PC-9 (cell line): ENCODE results near the gene KCNK4. TPM values are rescaled to one million over a fixed set of nuclear protein-coding genes. Genes with fewer than 3 reads are reported as not detected.
"Not testable (repeated sequence)": the region's sequence is repeated elsewhere in the genome, so short reads cannot be mapped to it uniquely, and the experiment has no call there.

ENCODE experiments used
- BruUV-seq: library from RNA; stranded (reverse); fragments of 400-500 nt; replicated peaks from 2 replicates; lab custom pipeline; 2021; lab: Mats Ljungman, UMichigan
- CTCF ChIA-PET: fragments of 300-600 bp; sonication (Branson Sonifier 250); formaldehyde crosslinking; loops from one replicate; lab custom pipeline; 2022; ENCODE audit warnings: antibody characterized with exemption; lab: Charles Lee
- POLR2A ChIA-PET: fragments of 300-600 bp; sonication (Branson Sonifier 250); formaldehyde crosslinking; loops from one replicate; lab custom pipeline; 2022; ENCODE audit warnings: antibody characterized with exemption; ENCODE audit not compliant: unreplicated experiment; lab: Charles Lee
- DNase-seq, 2 experiments: peaks; one replicate each; pipeline versions ENCODE4 v3.0.0 to v3.0.0-alpha.2; 2015 to 2022; ENCODE audit warnings: mixed read lengths in 1 of 2
- H2AFZ ChIP-seq: fragments of 200-600 bp; sonication (generic); 2 replicates; pipeline ENCODE4 v1.8.1; 2017; ENCODE audit warnings: antibody characterized with exemption
- H3F3A ChIP-seq: fragments of 200-600 bp; sonication (generic); 2 replicates; pipeline ENCODE4 v1.8.1; 2017; ENCODE audit warnings: antibody characterized with exemption, mild to moderate bottlenecking, low read depth; ENCODE audit not compliant: insufficient read depth
- H3K27ac ChIP-seq: fragments of 200-600 bp; sonication (generic); 2 replicates; pipeline ENCODE4 v1.6.1; 2016; ENCODE audit warnings: mixed run types
- H3K27me3 ChIP-seq: fragments of 200-600 bp; sonication (generic); 2 replicates; pipeline ENCODE4 v1.6.1; 2016; ENCODE audit warnings: low read depth, mixed run types; ENCODE audit not compliant: insufficient read depth
- H3K36me3 ChIP-seq: fragments of 200-600 bp; sonication (generic); 2 replicates; pipeline ENCODE4 v1.6.1; 2016; ENCODE audit warnings: low read depth, mixed run types
- H3K4me1 ChIP-seq: fragments of 200-600 bp; sonication (generic); replicated peaks from 2 replicates; pipeline ENCODE4 v1.6.1; 2016; ENCODE audit warnings: mixed run types; ENCODE audit not compliant: insufficient read depth
- H3K4me2 ChIP-seq: fragments of 200-600 bp; sonication (generic); 2 replicates; pipeline ENCODE4 v1.6.1; 2017; ENCODE audit warnings: mixed run types
- H3K4me3 ChIP-seq: fragments of 200-600 bp; sonication (generic); 2 replicates; pipeline ENCODE4 v1.6.1; 2016; ENCODE audit warnings: mixed run types
- H3K79me2 ChIP-seq: fragments of 200-600 bp; sonication (generic); 2 replicates; pipeline ENCODE4 v1.6.1; 2017; ENCODE audit warnings: low read depth, mixed run types
- H3K9me2 ChIP-seq: fragments of 200-600 bp; sonication (generic); 2 replicates; pipeline ENCODE4 v1.8.1; 2017; ENCODE audit warnings: mild to moderate bottlenecking; ENCODE audit not compliant: insufficient read depth
- H3K9me3 ChIP-seq: fragments of 200-600 bp; sonication (generic); 2 replicates; pipeline ENCODE4 v1.8.1; 2016; ENCODE audit warnings: low read depth; ENCODE audit not compliant: insufficient read depth
- H4K20me1 ChIP-seq: fragments of 200-600 bp; sonication (generic); 2 replicates; pipeline ENCODE4 v1.8.1; 2017; ENCODE audit not compliant: insufficient read depth
- EZH2 ChIP-seq: fragments of 200-600 bp; sonication (generic); IDR thresholded peaks from 2 replicates; pipeline ENCODE4 v1.8.0; 2017; ENCODE audit warnings: antibody characterized with exemption, low read depth
- intact Hi-C: fragments of 100-400 bp; cut with micrococcal nuclease; formaldehyde crosslinking; loops from one replicate; pipeline ENCODE4 v1.10.0; 2022; ENCODE audit not compliant: unreplicated experiment
- total RNA-seq: library from RNA; stranded (reverse); gene quantifications from 2 replicates; pipeline ENCODE4 v1.2.3, GENCODE V29; 2021
- TF ChIP-seq, protein P1 (sequence below): fragments of 200-600 bp; sonication (generic); conservative IDR thresholded peaks from 2 replicates; pipeline ENCODE4 v1.6.1; 2017; ENCODE audit warnings: mixed run types, antibody characterized with exemption, mild to moderate bottlenecking, moderate library complexity

Gene KCNK4
- total RNA-seq, 1 experiment from 2014 or later = 0.57 TPM

DNA sequence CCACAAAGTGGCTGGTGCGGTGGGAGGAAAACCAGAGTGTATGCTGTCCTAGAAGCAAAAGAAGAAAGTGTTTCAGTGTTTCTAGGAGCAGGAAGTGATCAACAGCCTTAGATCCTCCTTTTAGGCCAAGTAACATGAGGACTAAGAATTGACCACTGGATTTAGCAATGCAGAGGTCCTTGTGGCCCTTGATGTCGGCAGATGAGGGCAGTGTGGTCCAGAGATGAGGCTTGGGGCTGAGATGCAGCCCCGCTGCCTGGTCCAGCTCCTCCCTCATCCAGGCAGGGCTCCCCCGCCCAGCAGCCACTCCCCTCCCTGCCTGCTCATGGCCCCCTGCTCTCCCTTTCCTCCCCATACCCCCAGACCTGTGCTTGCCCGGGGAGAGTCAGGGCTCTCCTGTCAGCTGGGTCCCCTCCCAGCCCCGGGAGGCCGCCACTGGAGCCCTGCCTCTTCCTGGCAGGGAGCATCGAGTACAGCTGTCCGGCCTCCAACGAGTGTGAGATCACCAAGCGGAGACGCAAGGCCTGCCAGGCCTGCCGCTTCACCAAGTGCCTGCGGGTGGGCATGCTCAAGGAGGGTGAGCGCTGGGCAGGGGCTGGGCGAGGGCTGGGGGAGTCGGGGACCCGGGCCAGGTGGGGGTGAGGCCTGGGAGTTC, 22.5 kb downstream of the KCNK4 start:
- POLR2A ChIA-PET = interaction anchor here (0.6 kb wide), 1 partner anchor 655 kb away, joined by 4 read pairs; no protein-coding TSS in a partner anchor
- H3K27ac ChIP-seq = no peak overlapping the region

DNA sequence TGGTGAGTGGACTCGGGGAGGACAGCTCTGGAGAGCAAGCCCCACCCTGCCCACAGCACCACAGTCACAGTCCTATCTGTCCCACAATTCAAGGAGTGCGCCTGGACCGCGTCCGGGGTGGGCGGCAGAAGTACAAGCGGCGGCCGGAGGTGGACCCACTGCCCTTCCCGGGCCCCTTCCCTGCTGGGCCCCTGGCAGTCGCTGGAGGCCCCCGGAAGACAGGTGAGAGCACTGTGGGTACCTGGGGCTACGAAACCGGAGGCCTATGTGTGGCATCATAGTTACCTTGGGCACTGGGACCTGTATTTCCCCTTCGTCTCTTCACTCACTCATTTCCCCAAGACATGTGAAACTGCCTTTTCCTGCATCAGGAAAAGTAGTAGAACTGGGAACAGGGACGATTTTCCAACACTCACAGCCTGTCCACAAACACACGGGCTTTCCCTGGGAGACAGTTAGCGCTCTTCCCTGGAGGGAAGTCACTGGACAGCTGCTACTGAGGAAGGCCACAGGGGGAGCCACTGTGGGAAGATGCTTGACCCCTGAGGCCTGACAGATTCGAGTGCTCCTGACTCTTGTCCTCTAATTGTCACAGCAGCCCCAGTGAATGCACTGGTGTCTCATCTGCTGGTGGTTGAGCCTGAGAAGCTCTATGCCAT, 23.2 kb downstream of the KCNK4 start:
- Histone ChIP-seq H4K20me1 (peaks cover 8% of the 10 kb centered on the region), H2AFZ (no peak overlapping the region), H3F3A (peaks cover 56% of the 10 kb centered on the region), H3K36me3 (peaks cover 4% of the 10 kb centered on the region; the same call in 1 of the 2 replicates), H3K27ac (no peak overlapping the region), H3K4me1 (peaks cover 18% of the 10 kb centered on the region), H3K79me2 (peaks cover 64% of the 10 kb centered on the region), H3K27me3 (no peaks in the 10 kb centered on the region), H3K4me2 (no peak overlapping the region), H3K9me2 (no peaks in the 10 kb centered on the region), H3K4me3 (no peak overlapping the region), H3K9me3 (no peaks in the 10 kb centered on the region)
- ChIA-PET POLR2A (no interaction called here), CTCF (interaction anchor here (0.6 kb wide), 1 partner anchor 28 kb away, joined by 3 read pairs; no protein-coding TSS in a partner anchor)
- no peak for DNase-seq
- intact Hi-C loops = no loop called here
- no TSS peak for BruUV-seq
- TF ChIP-seq, protein P1, sequence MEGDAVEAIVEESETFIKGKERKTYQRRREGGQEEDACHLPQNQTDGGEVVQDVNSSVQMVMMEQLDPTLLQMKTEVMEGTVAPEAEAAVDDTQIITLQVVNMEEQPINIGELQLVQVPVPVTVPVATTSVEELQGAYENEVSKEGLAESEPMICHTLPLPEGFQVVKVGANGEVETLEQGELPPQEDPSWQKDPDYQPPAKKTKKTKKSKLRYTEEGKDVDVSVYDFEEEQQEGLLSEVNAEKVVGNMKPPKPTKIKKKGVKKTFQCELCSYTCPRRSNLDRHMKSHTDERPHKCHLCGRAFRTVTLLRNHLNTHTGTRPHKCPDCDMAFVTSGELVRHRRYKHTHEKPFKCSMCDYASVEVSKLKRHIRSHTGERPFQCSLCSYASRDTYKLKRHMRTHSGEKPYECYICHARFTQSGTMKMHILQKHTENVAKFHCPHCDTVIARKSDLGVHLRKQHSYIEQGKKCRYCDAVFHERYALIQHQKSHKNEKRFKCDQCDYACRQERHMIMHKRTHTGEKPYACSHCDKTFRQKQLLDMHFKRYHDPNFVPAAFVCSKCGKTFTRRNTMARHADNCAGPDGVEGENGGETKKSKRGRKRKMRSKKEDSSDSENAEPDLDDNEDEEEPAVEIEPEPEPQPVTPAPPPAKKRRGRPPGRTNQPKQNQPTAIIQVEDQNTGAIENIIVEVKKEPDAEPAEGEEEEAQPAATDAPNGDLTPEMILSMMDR = no peak; the same call in 1 of the 2 replicates
- TF ChIP-seq EZH2 = no peak

More for the DNA sequence above, 22.5 kb downstream of the KCNK4 start:
- Histone ChIP-seq H4K20me1 (peaks cover 8% of the 10 kb centered on the region), H3K9me2 (no peaks in the 10 kb centered on the region), H3K4me2 (no peak overlapping the region), H3K4me3 (no peak overlapping the region), H3K27me3 (no peaks in the 10 kb centered on the region), H3F3A (peaks cover 51% of the 10 kb centered on the region), H2AFZ (no peak overlapping the region), H3K79me2 (peaks cover 58% of the 10 kb centered on the region), H3K4me1 (peaks cover 13% of the 10 kb centered on the region), H3K9me3 (no peaks in the 10 kb centered on the region), H3K36me3 (peaks cover 8% of the 10 kb centered on the region; the same call in 1 of the 2 replicates)
- CTCF ChIA-PET = interaction anchor here (0.6 kb wide), 2 partner anchors 29 to 69 kb away, joined by 3 to 7 read pairs; no protein-coding TSS in a partner anchor
- peak in 1 of 2 experiments; percentile 33 for DNase-seq
- no peak for TF ChIP-seq EZH2
- TF ChIP-seq, protein P1 = no peak
- BruUV-seq = no TSS peak
- intact Hi-C loops = no loop called here

DNA sequence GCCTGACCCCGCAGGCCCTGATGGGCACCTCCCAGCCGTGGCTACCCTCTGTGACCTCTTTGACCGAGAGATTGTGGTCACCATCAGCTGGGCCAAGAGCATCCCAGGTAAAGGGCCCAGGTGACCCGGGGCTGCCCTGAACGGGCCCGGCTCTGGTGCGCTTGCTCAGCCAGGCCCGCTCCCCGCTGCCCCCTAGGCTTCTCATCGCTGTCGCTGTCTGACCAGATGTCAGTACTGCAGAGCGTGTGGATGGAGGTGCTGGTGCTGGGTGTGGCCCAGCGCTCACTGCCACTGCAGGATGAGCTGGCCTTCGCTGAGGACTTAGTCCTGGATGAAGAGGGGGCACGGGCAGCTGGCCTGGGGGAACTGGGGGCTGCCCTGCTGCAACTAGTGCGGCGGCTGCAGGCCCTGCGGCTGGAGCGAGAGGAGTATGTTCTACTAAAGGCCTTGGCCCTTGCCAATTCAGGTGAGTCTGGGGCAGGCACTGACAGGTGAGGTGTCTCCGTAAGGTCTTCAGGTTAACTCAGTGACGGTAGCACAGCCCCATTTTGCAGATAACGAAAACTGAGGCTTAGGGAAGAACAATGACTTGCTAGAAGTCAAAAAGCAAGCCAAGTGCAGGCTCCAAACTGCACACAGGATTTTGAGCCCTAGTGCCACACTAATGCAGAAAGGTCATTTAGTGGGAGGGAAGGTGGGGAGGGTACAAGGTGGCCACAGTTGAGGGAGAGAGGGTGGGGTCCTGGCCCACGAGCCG, 23.9 kb downstream of the KCNK4 start:
- ChIA-PET POLR2A (no interaction called here), CTCF (no interaction called here)
- DNase-seq = peak in 1 of 2 experiments; percentile 31
- intact Hi-C loops = no loop called here
- Histone ChIP-seq H3K79me2 (peaks cover 65% of the 10 kb centered on the region), H3F3A (peaks cover 61% of the 10 kb centered on the region), H4K20me1 (peaks cover 7% of the 10 kb centered on the region), H3K27me3 (no peaks in the 10 kb centered on the region), H3K27ac (no peak overlapping the region), H3K4me3 (no peak overlapping the region), H2AFZ (no peak overlapping the region), H3K4me1 (peaks cover 25% of the 10 kb centered on the region), H3K36me3 (peaks cover 4% of the 10 kb centered on the region; the same call in 1 of the 2 replicates), H3K4me2 (peak overlapping the region; percentile 79; the same call in 1 of the 2 replicates), H3K9me3 (no peaks in the 10 kb centered on the region), H3K9me2 (no peaks in the 10 kb centered on the region)
- TF ChIP-seq EZH2 = no peak
- TF ChIP-seq, protein P1 = no peak; the same call in 1 of the 2 replicates
- BruUV-seq = no TSS peak

DNA sequence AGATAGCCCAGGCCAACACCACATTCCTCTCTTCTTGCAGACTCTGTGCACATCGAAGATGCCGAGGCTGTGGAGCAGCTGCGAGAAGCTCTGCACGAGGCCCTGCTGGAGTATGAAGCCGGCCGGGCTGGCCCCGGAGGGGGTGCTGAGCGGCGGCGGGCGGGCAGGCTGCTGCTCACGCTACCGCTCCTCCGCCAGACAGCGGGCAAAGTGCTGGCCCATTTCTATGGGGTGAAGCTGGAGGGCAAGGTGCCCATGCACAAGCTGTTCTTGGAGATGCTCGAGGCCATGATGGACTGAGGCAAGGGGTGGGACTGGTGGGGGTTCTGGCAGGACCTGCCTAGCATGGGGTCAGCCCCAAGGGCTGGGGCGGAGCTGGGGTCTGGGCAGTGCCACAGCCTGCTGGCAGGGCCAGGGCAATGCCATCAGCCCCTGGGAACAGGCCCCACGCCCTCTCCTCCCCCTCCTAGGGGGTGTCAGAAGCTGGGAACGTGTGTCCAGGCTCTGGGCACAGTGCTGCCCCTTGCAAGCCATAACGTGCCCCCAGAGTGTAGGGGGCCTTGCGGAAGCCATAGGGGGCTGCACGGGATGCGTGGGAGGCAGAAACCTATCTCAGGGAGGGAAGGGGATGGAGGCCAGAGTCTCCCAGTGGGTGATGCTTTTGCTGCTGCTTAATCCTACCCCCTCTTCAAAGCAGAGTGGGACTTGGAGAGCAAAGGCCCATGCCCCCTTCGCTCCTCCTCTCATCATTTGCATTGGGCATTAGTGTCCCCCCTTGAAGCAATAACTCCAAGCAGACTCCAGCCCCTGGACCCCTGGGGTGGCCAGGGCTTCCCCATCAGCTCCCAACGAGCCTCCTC, 24.8 kb downstream of the KCNK4 start:
- not testable (repeated sequence) for H3K9me2 ChIP-seq, H3K36me3 ChIP-seq, BruUV-seq, H3K27me3 ChIP-seq, H4K20me1 ChIP-seq, H2AFZ ChIP-seq, H3K9me3 ChIP-seq
- Histone ChIP-seq H3K4me1 (peaks cover 34% of the 10 kb centered on the region), H3F3A (peaks cover 66% of the 10 kb centered on the region), H3K27ac (peak overlapping the region; percentile 87), H3K4me3 (peak overlapping the region; percentile 69), H3K79me2 (peaks cover 65% of the 10 kb centered on the region), H3K4me2 (peak overlapping the region; percentile 79)
- ChIA-PET POLR2A (interaction anchor here (0.7 kb wide), 1 partner anchor 39 kb away, joined by 3 read pairs; no protein-coding TSS in a partner anchor), CTCF (interaction anchor here (0.5 to 2.7 kb wide), 3 partner anchors 26 to 1829 kb away, joined by 3 to 87 read pairs (median 3); no protein-coding TSS in a partner anchor)
- DNase-seq = peak in 1 of 2 experiments; percentile 26
- intact Hi-C loops = loop anchor here (2.0 kb wide), 1 partner anchor 75 kb away; the partner anchor contains the start of gene FKBP2
